Frontal cortex (tissue), 4 donors: ENCODE results near the gene UBE2D1. TPM values are rescaled to one million over a fixed set of nuclear protein-coding genes. Genes with fewer than 3 reads are reported as not detected.
"Not testable (repeated sequence)": the region's sequence is repeated elsewhere in the genome, so short reads cannot be mapped to it uniquely, and the experiment has no call there.

Source experiments
- DNase-seq, 2 donors: peaks; one replicate each; pipeline ENCODE4 v3.0.0; 2012; ENCODE audit warnings: low spot score in 2 of 2
- FAIRE-seq: peaks from 2 replicates; lab custom pipeline; 2012; peaks lifted over from hg19 to GRCh38; lab: Jason Lieb, UNC
- total RNA-seq: library from RNA; depleted of rRNA; stranded (reverse); fragments of >200 nt; gene quantifications from one replicate; pipeline ENCODE4 v1.2.3, GENCODE V29; 2014
- donor health status: control.
- donor health status: control.
- donor health status: control.

Gene UBE2D1
- total RNA-seq, 1 donor from 2014 or later = 48.5 TPM

DNA sequence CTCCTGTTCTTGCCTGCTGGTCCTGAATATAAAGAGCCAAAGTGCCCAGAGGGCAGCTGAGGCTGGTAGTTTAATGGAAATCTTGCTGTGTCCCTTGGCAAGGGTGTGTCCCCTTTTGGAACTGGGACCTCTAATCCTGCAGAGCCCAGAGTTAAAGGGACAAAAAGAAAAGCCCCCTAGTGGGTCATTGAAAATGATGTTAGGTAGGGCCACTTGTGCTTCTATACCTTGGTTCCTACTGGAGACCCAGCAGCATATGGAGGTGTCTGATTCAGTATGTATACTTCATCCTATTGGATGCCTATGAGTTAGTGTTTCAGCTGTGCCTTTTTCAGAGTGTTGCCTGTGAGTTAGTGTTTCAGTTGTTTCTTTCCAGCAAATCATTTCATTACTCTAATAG, 81.0 kb downstream of the UBE2D1 start:
- FAIRE-seq (no peak), DNase-seq (no peak)

DNA sequence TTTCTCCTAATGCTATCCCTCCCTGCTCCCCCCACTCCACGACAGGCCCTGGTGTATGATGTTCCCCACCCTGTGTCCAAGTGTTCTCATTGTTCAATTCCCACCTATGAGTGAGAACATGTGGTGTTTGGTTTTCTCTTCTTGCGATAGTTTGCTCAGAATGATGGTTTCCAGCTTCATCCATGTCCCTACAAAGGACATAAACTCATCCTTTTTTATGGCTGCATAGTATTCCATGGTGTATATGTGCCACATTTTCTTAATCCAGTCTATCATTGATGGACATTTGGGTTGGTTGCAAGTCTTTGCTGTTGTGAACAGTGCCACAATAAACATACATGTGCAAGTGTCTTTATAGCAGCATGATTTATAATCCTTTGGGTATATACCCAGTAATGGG, 83.1 kb downstream of the UBE2D1 start:
- FAIRE-seq, DNase-seq: not testable (repeated sequence)

Other genes with a start within 250 kb of the UBE2D1 start
- 30.6 TPM for gene IPMK, start 67.1 kb upstream of the UBE2D1 start, total RNA-seq
- 28.9 TPM for gene CISD1, start 65.8 kb upstream of the UBE2D1 start, total RNA-seq
- gene TFAM, start 50.4 kb downstream of the UBE2D1 start, total RNA-seq = 62.0 TPM
- 4.5 TPM for gene BICC1, start 177.9 kb downstream of the UBE2D1 start, total RNA-seq